ENCODE measurements around the gene PARVB. TPM values are rescaled to one million over a fixed set of nuclear protein-coding genes. Genes with fewer than 3 reads are reported as not detected.

Gene PARVB
- total RNA-seq, 4 donors from 2014 or later = 3.3 to 20.8 (median 11.7) TPM

- no peak for TF ChIP-seq POLR2A (IDR thresholded peaks at IDR 0.05)
- TF ChIP-seq CTCF (IDR thresholded peaks at IDR 0.05) = no peak
- H3K9me3 ChIP-seq = no peaks in the 10 kb centered on the region
- no peak overlapping the region for H3K4me3 ChIP-seq
- 89 to 96% methylated on average over 5 to 8 of the region's 23 CpGs for WGBS, 2 donors
- intact Hi-C loops (cut with DNase I) = no loop called here
- peaks cover 0 to 50% (median 0%) of the 10 kb centered on the region in 3 donors for H3K36me3 ChIP-seq
- H3K27me3 ChIP-seq = peaks cover 0 to 1% (median 0%) of the 10 kb centered on the region in 4 donors
- H3K27ac ChIP-seq = no peak overlapping the region
- DNase-seq = no peak
- H3K4me1 ChIP-seq = no peaks in the 10 kb centered on the region
Observed at GRCh38 chr22:44097263-44098020, 73.3 kb downstream of the PARVB start.

DNA sequence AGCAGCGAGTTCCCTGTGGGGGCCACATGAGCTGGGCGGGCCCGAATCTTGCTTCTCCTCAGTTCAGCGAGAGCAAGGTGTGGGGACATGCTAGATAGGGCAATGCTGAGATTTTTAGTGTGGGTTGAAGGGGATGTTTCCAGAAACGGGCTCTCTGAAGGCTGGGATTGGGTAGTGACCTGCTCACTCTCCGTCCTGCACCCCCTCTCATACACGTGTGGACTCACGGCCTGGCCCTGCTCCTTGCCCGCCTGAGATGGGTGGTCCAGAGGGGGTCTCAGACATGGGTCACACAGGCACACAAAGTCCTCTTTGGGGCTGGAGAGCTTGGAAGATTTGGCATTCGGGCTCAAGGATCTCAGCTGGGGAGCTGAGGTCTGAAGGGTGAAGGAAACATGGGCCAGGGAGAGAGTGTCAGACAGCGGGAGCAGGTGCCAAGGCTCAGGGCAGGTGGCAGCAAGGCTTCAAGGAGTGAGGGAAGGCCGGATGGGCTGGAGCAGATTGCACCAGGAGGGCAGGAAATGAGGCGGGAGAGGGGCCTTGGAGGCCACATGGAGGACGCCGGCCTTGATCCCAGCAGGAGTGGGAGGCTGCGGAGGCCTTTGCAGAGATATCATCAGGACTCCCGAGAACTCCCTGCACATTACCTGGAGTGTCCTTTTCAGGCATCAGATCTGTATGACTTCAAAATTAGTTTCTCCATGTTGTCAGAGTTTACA is 74.1 kb downstream of the PARVB start:
- no peaks in the 10 kb centered on the region for H3K9me3 ChIP-seq
- 86 to 91% methylated on average over 12 to 14 of the region's 17 CpGs for WGBS, 2 donors
- peaks cover 0 to 54% (median 0%) of the 10 kb centered on the region in 3 donors for H3K36me3 ChIP-seq
- no peaks in the 10 kb centered on the region for H3K4me1 ChIP-seq
- no peaks in the 10 kb centered on the region for H3K27me3 ChIP-seq
- DNase-seq = no peak
- H3K4me3 ChIP-seq = no peak overlapping the region
- no peak for TF ChIP-seq CTCF (IDR thresholded peaks at IDR 0.05)
- no peak for TF ChIP-seq POLR2A (IDR thresholded peaks at IDR 0.05)
- H3K27ac ChIP-seq = no peak overlapping the region
- intact Hi-C loops (cut with DNase I) = no loop called here

GRCh38 chr22:44098966-44099530 is 74.9 kb downstream of the PARVB start:
- H3K27ac ChIP-seq = no peak overlapping the region
- H3K4me3 ChIP-seq = no peak overlapping the region
- H3K4me1 ChIP-seq = no peaks in the 10 kb centered on the region
- intact Hi-C loops (cut with DNase I) = no loop called here
- no peak for DNase-seq
- peaks cover 0 to 58% (median 0%) of the 10 kb centered on the region in 3 donors for H3K36me3 ChIP-seq
- no peak for TF ChIP-seq CTCF (IDR thresholded peaks at IDR 0.05)
- no peak for TF ChIP-seq POLR2A (IDR thresholded peaks at IDR 0.05)
- H3K27me3 ChIP-seq = no peaks in the 10 kb centered on the region
- WGBS, 2 donors = 86% methylated on average over 9 to 12 of the region's 15 CpGs
- no peaks in the 10 kb centered on the region for H3K9me3 ChIP-seq

GRCh38 chr22:44099696-44100095 is 75.6 kb downstream of the PARVB start:
- Histone ChIP-seq H3K4me1 (no peaks in the 10 kb centered on the region), H3K4me3 (no peak overlapping the region), H3K9me3 (no peaks in the 10 kb centered on the region), H3K27me3 (no peaks in the 10 kb centered on the region), H3K27ac (no peak overlapping the region), H3K36me3 (peaks cover 0 to 58% (median 0%) of the 10 kb centered on the region in 3 donors)
- intact Hi-C loops (cut with DNase I) = no loop called here
- no peak for DNase-seq
- TF ChIP-seq CTCF (IDR thresholded peaks at IDR 0.05) (no peak), POLR2A (IDR thresholded peaks at IDR 0.05) (no peak)
- 84 to 93% methylated on average over 3 to 8 of the region's 13 CpGs for WGBS, 2 donors

- Histone ChIP-seq H3K4me1 (no peaks in the 10 kb centered on the region), H3K36me3 (peaks cover 0 to 51% (median 0%) of the 10 kb centered on the region in 3 donors), H3K9me3 (no peaks in the 10 kb centered on the region), H3K27me3 (no peaks in the 10 kb centered on the region), H3K4me3 (no peak overlapping the region), H3K27ac (no peak overlapping the region)
- intact Hi-C loops (cut with DNase I) = no loop called here
- DNase-seq = no peak
- TF ChIP-seq CTCF (IDR thresholded peaks at IDR 0.05) (no peak), POLR2A (IDR thresholded peaks at IDR 0.05) (no peak)
- 76 to 87% methylated on average over 3 to 8 of the region's 13 CpGs for WGBS, 2 donors
Observed at GRCh38 chr22:44100411-44100810, 76.3 kb downstream of the PARVB start.

Measured in esophagus squamous epithelium (tissue), 5 donors.